Activated naive CD4-positive, alpha-beta T cell treated with anti-CD3 and anti-CD28 coated beads, Interleukin-2, amount 10 ng/mL, durations not matched to agents 7 days and 5 days (primary cell): ENCODE measurements around the gene GRID1.
A peak's percentile ranks its signal among the peaks of the same experiment; 100 is the strongest.

Source experiments
- CTCF ChIA-PET: fragments of 350-600 bp; sonication (Branson Sonifier 250); formaldehyde crosslinking; loops from one replicate; lab custom pipeline; 2021; ENCODE audit warnings: antibody characterized with exemption; lab: Charles Lee
- DNase-seq: peaks from one replicate; pipeline ENCODE4 v3.0.0-alpha.2; 2020
- H3K27ac Mint-ChIP-seq: one replicate; pipeline ENCODE4 v1.8.0; 2021; ENCODE audit warnings: mild to moderate bottlenecking, moderate library complexity, mixed read lengths
- H3K27me3 Mint-ChIP-seq: one replicate; pipeline ENCODE4 v1.8.0; 2021; ENCODE audit warnings: mild to moderate bottlenecking, mixed read lengths
- H3K36me3 Mint-ChIP-seq: one replicate; pipeline ENCODE4 v1.8.0; 2021; ENCODE audit warnings: mixed read lengths
- H3K4me1 Mint-ChIP-seq: one replicate; pipeline ENCODE4 v1.8.0; 2021; ENCODE audit warnings: mixed read lengths
- H3K4me3 Mint-ChIP-seq: one replicate; pipeline ENCODE4 v1.8.0; 2021; ENCODE audit warnings: mild to moderate bottlenecking, moderate library complexity, mixed read lengths
- H3K9me3 Mint-ChIP-seq: one replicate; pipeline ENCODE4 v1.8.0; 2021; ENCODE audit warnings: mixed read lengths

GRID1 gene

DNA sequence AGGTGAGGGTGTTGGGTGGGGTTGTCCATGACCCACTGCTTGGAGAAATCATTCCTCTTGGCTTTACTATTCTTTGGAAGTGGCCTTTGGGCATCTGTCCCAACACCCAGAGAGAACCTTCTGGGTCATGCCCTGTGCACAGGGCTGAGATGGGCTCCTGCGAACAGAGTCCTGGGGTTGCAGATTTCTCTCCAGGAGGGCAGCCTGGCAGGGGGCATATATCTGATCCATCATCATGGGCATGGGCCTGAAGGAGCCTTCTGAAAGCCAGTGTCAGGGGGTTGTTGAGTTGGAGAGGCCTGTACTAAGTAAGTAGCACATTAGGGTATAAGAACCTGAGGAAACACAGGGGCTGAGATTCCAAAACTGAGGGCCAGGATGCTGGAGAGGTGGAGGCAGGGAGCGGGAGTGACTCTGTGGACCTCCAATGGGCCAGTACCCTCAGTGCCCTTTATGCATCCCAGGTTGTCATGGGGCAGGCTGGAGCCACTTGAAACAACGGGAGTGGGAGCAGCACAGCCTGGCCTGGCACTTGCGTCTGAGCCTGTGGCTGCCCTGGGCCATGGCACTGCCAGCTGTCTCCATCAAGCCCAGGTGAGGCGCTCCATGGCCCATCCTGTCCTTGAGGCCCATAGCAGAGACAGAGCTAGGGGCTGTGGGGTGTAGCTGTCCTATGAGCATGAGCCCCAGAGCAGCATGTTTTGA lies 203.7 kb downstream of the GRID1 start:
- Mint-ChIP-seq H3K27me3 (peaks cover 12% of the 10 kb centered on the region), H3K27ac (no peak overlapping the region)
- CTCF ChIA-PET: no interaction called here

DNA sequence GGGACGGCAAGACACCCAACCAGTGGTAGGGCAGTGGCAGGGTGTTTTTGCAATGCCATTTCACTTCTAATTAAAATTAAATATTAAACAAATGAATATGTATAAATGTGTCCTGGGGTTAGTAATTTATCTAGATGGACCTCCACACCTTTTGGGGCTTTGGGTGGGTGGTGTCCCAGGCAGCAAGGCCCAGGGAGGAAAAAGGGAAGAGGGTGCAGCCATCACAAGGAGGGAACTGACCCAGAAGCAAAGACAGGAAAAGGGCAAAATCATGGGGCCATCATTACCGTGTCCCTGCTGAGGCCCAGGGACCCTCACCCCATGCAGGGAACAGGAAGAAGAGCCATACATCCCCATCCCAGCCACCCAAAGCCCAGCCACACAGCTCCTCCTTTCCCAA lies 204.6 kb downstream of the GRID1 start:
- no peak overlapping the region for H3K27ac Mint-ChIP-seq
- no peaks in the 10 kb centered on the region for H3K4me1 Mint-ChIP-seq
- DNase-seq: no peak
- CTCF ChIA-PET: no interaction called here
- H3K4me3 Mint-ChIP-seq: no peak overlapping the region
- H3K36me3 Mint-ChIP-seq: no peaks in the 10 kb centered on the region
- no peaks in the 10 kb centered on the region for H3K9me3 Mint-ChIP-seq
- peaks cover 10% of the 10 kb centered on the region for H3K27me3 Mint-ChIP-seq

More for the DNA sequence above, 203.7 kb downstream of the GRID1 start:
- H3K4me3 Mint-ChIP-seq: no peak overlapping the region
- H3K9me3 Mint-ChIP-seq: no peaks in the 10 kb centered on the region
- no peaks in the 10 kb centered on the region for H3K36me3 Mint-ChIP-seq
- peak; percentile 14 for DNase-seq
- H3K4me1 Mint-ChIP-seq: no peaks in the 10 kb centered on the region

DNA sequence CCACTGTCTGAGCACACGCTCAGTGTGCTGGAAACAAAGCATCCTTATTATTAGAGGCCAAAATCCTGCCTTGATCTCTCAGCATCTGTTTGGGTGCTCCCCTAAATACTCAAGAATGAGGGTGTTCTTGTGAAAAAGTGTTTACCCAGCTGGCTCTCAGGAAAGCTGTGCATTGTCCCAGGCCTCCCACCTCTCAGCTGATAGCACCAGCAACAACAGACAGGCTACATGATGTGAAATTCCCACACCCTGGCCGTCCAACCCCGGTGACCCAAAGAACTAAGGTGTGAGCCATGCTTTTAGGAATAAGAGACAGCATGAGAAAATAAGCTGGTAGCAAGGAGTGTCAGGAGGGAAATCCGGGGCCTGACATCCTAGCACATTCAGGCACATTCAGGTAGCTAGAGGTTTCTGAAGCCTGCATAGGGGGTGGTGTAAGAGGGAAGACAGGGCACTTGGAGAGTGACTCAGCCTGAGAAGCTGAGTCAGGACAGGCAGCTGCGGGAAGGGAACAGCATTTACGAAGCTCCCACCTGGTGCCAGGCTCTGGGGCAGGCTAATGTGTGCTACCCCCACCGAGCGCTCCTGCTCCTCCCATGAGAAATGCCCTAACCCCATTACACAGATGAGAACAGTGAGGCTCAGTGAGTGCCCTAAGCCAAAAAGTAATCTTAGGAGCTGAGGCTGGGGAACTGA lies 205.6 kb downstream of the GRID1 start:
- Mint-ChIP-seq H3K4me3 (no peak overlapping the region), H3K27ac (no peak overlapping the region), H3K36me3 (no peaks in the 10 kb centered on the region), H3K9me3 (no peaks in the 10 kb centered on the region), H3K27me3 (peaks cover 7% of the 10 kb centered on the region), H3K4me1 (no peaks in the 10 kb centered on the region)
- DNase-seq: no peak
- CTCF ChIA-PET: no interaction called here

DNA sequence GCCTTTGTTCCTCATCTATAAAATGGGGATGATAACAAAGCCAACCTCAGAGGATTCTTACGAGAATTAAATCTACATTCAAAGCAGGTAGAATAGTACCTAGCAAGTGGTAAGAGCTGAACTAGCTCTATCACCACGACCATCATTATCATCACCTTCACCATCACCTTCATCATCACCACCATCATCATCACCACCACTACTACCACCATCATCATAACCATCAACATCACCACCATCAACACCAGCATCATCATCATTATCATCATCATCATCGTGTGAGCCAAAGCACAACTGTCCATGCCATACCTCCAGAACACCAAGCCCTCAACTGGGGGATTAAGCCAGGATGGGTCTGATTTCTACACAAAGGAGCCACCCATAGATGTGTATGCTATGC lies 206.8 kb downstream of the GRID1 start:
- no peak overlapping the region for H3K27ac Mint-ChIP-seq

DNA sequence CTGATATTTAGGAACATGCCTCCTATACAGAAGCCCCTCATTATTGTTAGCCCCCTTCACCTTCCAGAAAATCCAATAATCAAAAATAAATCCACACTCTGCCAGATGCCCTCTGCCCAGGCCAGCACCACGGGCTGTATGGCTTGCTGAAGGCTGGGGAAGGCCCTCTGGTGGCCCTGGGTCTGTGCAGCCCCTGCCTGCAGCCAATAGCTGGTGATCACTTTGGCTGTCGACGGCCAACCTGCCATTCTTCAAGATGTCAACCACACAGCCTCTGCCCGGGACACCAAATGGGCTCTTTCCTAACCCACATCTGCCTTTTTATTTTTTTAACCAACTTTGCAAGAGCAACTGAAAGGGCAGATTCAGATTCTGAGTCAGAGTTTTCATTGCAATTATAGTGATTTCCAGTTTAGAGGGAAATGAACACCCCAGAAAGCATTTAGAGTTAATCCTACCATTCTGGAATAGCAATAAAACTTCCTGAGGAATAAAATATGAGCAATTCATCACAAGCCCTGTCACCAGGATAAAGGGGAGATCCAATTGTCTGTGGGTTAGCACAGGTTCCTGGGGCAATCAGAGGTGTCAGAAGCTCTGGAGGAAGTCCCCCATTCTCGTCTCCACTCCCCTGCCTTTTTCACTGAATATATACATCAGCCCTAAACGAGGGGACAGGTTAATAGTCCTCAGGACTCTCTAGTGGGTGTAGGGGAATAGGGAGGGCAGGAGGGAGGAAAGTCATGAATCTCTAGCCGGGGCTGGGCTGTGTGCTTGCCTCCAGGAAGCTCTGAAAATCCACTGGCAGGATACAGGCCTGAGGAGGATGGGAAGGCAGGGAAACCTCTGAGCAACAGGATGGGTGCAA lies 211.3 kb downstream of the GRID1 start:
- Mint-ChIP-seq H3K27ac (no peak overlapping the region), H3K4me3 (no peak overlapping the region), H3K27me3 (no peaks in the 10 kb centered on the region), H3K9me3 (no peaks in the 10 kb centered on the region), H3K36me3 (no peaks in the 10 kb centered on the region), H3K4me1 (no peaks in the 10 kb centered on the region)
- CTCF ChIA-PET: no interaction called here
- no peak for DNase-seq

More for the DNA sequence above, 206.8 kb downstream of the GRID1 start:
- no peaks in the 10 kb centered on the region for H3K4me1 Mint-ChIP-seq
- peak; percentile 5 for DNase-seq
- H3K27me3 Mint-ChIP-seq: peaks cover 7% of the 10 kb centered on the region
- CTCF ChIA-PET: no interaction called here
- no peaks in the 10 kb centered on the region for H3K36me3 Mint-ChIP-seq
- no peak overlapping the region for H3K4me3 Mint-ChIP-seq
- no peaks in the 10 kb centered on the region for H3K9me3 Mint-ChIP-seq

DNA sequence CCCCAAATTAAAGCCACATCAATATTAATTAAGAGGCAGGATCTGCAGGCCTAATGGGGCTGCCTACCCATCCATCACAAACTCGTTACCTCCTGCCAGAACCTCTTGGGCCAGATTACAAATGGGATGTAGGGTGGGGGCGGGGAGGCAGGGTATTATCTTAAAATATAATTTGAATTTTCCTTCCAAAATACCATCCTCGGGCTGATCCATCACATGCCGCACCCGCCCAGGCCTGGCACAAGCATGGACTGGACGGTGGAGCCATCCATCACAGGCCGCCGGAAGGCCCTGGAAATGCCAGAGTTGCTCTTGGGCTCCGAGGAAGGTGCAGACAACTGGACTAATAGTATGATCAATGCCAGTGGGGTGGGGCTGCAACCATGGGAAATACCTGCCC lies 212.8 kb downstream of the GRID1 start:
- DNase-seq: no peak
- Mint-ChIP-seq H3K36me3 (no peaks in the 10 kb centered on the region), H3K27ac (no peak overlapping the region), H3K9me3 (no peaks in the 10 kb centered on the region), H3K4me3 (no peak overlapping the region), H3K27me3 (no peaks in the 10 kb centered on the region), H3K4me1 (no peaks in the 10 kb centered on the region)
- CTCF ChIA-PET: no interaction called here

DNA sequence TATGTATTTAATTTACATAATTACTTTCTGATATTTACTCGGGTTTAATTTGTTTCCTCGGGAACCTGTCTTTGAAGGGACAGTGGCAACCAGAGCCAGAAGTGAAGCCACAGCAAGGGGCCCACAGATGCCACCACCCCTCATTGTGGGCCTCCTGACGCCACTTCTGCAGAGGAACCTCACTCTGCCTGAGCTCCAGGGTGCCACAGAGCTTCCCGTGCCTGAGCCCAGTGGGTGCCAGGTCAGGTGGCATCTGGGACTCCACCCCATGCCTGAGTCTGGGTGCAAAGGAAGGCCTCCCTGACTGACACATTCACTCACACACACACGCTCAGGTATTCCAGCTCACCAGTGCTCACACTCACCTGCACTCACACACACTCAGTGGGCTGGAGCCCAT lies 213.7 kb downstream of the GRID1 start:
- Mint-ChIP-seq H3K27ac (no peak overlapping the region), H3K36me3 (no peaks in the 10 kb centered on the region), H3K9me3 (no peaks in the 10 kb centered on the region), H3K4me3 (no peak overlapping the region), H3K4me1 (no peaks in the 10 kb centered on the region), H3K27me3 (no peaks in the 10 kb centered on the region)
- no peak for DNase-seq
- CTCF ChIA-PET: no interaction called here

DNA sequence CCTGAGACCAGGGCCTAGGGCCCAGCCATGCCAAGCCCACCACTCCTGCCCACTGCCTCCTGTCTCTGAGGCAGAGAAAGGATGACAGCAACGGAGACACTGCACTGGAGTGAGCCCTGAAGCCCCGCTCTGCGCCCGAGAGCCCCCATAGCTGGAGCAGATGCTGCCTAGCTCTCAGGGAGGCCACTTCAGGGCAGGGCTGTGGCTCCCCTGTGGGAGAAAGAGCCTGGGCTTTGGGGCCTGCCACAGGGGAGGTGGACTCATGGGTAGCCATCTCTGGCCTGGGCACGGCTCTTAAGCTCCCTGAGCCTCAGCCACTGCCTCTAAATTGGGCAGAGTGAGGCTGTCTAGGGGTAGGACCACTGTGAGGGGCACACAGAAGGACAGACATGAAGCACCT lies 214.2 kb downstream of the GRID1 start:
- Mint-ChIP-seq H3K4me3 (no peak overlapping the region), H3K36me3 (no peaks in the 10 kb centered on the region), H3K4me1 (no peaks in the 10 kb centered on the region), H3K9me3 (no peaks in the 10 kb centered on the region), H3K27ac (no peak overlapping the region), H3K27me3 (no peaks in the 10 kb centered on the region)
- CTCF ChIA-PET: no interaction called here
- DNase-seq: no peak

DNA sequence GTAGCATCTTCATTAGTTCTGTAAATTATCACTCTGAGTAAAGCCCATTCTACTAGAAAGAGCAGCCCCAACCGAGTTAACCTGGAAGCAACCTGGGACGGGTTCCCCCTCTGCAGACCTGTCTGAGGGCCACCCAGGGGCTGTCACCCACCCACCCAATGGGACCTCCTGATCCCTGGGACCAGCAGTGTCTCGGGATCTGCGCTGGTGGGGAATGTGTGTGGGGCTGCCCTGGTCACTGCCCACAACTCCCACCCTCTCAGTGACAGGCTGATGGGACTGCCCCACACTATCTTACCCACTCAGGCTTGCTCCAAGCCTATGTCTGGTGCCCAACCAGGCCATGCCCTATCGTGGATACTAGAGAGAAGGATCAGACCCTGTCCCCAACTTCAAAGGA lies 215.0 kb downstream of the GRID1 start:
- Mint-ChIP-seq H3K4me3 (no peak overlapping the region), H3K27me3 (no peaks in the 10 kb centered on the region), H3K27ac (no peak overlapping the region), H3K36me3 (no peaks in the 10 kb centered on the region), H3K9me3 (no peaks in the 10 kb centered on the region), H3K4me1 (no peaks in the 10 kb centered on the region)
- no peak for DNase-seq
- CTCF ChIA-PET: no interaction called here

DNA sequence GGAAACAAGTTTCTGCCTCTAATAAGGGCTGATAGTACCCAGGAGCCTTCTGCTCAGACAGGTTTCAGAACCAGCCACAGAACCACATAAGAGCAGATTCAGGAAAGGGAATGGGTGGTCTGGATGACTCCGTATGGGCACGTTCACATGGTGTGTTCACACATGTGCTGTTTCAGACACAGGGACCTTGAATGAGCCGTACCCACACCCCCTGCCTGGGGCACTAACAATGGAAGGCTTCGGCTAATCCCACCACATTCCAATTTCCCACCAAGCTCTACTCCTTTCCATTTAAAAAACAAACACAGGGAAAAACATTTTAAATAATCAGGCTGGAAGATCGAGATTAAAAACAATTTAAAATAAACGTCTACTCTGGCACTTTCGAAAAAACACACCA lies 217.3 kb downstream of the GRID1 start:
- CTCF ChIA-PET: no interaction called here
- Mint-ChIP-seq H3K27ac (no peak overlapping the region), H3K9me3 (no peaks in the 10 kb centered on the region), H3K27me3 (peaks cover 4% of the 10 kb centered on the region), H3K4me3 (no peak overlapping the region), H3K36me3 (no peaks in the 10 kb centered on the region), H3K4me1 (no peaks in the 10 kb centered on the region)
- DNase-seq: no peak

DNA sequence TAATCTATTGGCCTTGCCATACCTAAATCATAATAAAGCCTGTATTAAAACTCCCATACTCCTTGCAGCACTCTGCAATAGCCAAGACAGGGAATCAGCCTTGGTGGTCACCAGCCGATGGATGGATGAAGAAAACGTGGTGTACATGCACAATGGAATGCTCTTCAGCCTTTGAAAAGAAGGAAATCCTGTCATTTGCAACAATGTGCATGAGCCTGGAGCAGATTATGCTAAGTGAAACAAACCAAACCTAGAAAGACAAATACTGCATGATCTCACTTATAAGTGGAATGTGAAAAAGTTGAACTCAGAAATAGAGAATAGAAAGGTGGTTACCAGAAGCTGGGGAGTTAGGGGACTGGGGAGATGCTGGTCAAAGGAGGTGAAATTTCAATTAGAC lies 218.5 kb downstream of the GRID1 start:
- no peak overlapping the region for H3K27ac Mint-ChIP-seq

DNA sequence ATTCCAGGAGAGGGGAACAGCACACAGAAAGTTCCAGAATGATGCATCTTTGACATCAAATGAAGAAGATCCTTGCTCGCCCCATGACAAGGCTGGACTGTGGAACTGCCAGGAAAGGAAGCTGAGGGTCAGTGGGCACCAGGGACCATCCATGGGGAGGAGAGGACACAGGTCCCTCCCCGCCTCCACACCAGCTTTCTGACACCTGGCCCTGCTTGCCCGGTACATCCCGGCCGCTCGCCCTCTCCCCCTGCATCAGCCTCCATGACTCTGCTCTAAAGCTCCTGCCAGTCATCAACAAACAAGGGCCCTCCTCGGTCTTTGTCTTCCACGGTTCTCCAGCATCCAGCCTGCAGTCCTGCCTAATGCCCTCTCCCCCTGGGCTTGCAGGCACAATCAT lies 222.3 kb downstream of the GRID1 start:
- CTCF ChIA-PET: no interaction called here
- H3K4me1 Mint-ChIP-seq: no peaks in the 10 kb centered on the region
- H3K27ac Mint-ChIP-seq: no peak overlapping the region
- peaks cover 4% of the 10 kb centered on the region for H3K27me3 Mint-ChIP-seq
- no peaks in the 10 kb centered on the region for H3K9me3 Mint-ChIP-seq
- no peak for DNase-seq
- H3K4me3 Mint-ChIP-seq: no peak overlapping the region
- H3K36me3 Mint-ChIP-seq: no peaks in the 10 kb centered on the region

More for the DNA sequence above, 218.5 kb downstream of the GRID1 start:
- Mint-ChIP-seq H3K9me3 (no peaks in the 10 kb centered on the region), H3K36me3 (no peaks in the 10 kb centered on the region), H3K4me1 (no peaks in the 10 kb centered on the region), H3K27me3 (peaks cover 4% of the 10 kb centered on the region), H3K4me3 (no peak overlapping the region)
- DNase-seq: no peak
- CTCF ChIA-PET: no interaction called here

DNA sequence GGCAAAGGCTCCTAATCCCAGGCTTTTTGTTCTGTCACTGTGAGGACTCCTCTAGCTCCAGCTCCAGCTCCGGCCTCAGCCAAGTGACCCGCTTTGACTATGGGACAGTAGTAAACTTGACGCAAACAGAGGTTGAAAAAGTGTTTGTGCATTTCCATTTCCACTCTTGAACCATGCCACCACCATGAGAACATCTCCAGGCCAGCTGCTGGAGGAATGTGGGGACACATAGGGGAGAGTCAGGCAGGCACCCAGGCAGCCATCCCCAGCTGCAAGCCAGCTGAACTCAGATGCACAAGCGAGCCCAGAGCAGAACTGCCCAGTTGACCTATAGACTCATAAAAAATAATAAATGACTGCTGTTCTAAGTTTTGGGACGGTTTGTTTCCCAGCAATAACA lies 224.7 kb downstream of the GRID1 start:
- CTCF ChIA-PET: interaction anchor here (0.7 kb wide), 1 partner anchor 142 kb away, joined by 3 read pairs; no protein-coding TSS in a partner anchor
- DNase-seq: no peak
- Mint-ChIP-seq H3K27me3 (peaks cover 4% of the 10 kb centered on the region), H3K27ac (no peak overlapping the region), H3K4me1 (no peaks in the 10 kb centered on the region), H3K4me3 (no peak overlapping the region), H3K36me3 (no peaks in the 10 kb centered on the region), H3K9me3 (no peaks in the 10 kb centered on the region)

DNA sequence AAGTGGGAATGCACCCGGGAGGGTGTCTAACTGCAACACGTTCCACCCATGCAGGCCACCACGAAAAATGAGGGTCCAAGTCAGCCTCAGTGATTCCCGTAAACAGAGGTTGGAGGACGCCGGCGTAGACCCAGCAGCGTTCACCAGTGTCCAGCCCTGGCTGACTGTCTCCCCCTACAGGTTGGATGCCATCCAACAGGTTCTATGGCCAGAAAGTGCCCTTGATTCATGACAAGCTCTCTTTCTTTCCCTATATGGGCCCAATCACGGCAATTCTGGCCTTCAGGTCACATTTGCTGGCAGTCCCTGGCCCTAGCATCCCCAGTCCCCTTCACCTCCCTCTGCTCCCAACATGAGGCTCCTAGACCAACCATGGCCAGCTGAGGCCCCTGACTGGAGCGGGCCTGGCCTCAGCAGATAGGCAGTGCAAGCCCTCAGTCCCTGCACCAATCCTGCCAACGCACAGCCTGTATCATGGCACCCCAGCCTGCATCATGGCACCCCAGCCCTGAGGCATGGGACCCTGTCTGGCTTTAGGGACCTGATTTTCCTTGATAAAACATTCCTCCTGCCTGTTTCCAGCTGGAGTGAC lies 227.4 kb downstream of the GRID1 start:
- Mint-ChIP-seq H3K4me3 (no peak overlapping the region), H3K36me3 (no peaks in the 10 kb centered on the region), H3K9me3 (no peaks in the 10 kb centered on the region), H3K27me3 (no peaks in the 10 kb centered on the region), H3K27ac (no peak overlapping the region), H3K4me1 (no peaks in the 10 kb centered on the region)
- CTCF ChIA-PET: interaction anchor here (0.8 to 1.0 kb wide), 3 partner anchors 20 to 143 kb away, joined by 3 to 4 read pairs (median 3); no protein-coding TSS in a partner anchor
- peak; percentile 35 for DNase-seq
